ENCODE measurements around the gene SVIL.
A peak's percentile ranks its signal among the peaks of the same experiment; 100 is the strongest.

Gene SVIL

GRCh38 chr10:29409241-29410054 lies 225.3 kb downstream of the SVIL start:
- DNase-seq (ENCODE audit: low read depth, low spot score): no peak
- no peak for TF ChIP-seq CTCF (IDR thresholded peaks at IDR 0.05; ENCODE audit: insufficient read depth, low read length, missing control alignments)
- POLR2A ChIA-PET: interaction anchor here (0.6 to 1.4 kb wide), 2 partner anchors 19 to 337 kb away, joined by 5 read pairs; no protein-coding TSS in a partner anchor
- CTCF ChIA-PET: interaction anchor here (1.0 to 6.3 kb wide), 9 partner anchors 19 to 104 kb away, joined by 3 to 76 read pairs (median 4); no protein-coding TSS in a partner anchor
- peak overlapping the region; percentile 97 for H3K4me3 ChIP-seq (ENCODE audit: low read depth, low read length)

GRCh38 chr10:29408847-29409240 lies 225.9 kb downstream of the SVIL start:
- no peak for TF ChIP-seq CTCF (IDR thresholded peaks at IDR 0.05; ENCODE audit: insufficient read depth, low read length, missing control alignments)
- POLR2A ChIA-PET: interaction anchor here (1.4 kb wide), 1 partner anchor 20 kb away, joined by 5 read pairs; no protein-coding TSS in a partner anchor
- CTCF ChIA-PET: interaction anchor here (1.0 to 6.3 kb wide), 7 partner anchors 18 to 104 kb away, joined by 3 to 76 read pairs (median 4); no protein-coding TSS in a partner anchor

More at GRCh38 chr10:29408847-29409240, 225.9 kb downstream of the SVIL start:
- no peak for DNase-seq (ENCODE audit: low read depth, low spot score)
- H3K4me3 ChIP-seq (ENCODE audit: low read depth, low read length): peak overlapping the region; percentile 97; the same call in 1 of the 2 replicates

Data from AG04449 (cell line).